Measurements from ENCODE around the gene PAPPA2. TPM values are rescaled to one million over a fixed set of nuclear protein-coding genes. Genes with fewer than 3 reads are reported as not detected.

Gene PAPPA2
- total RNA-seq, 1 experiment from 2014 or later, result not detected

DNA sequence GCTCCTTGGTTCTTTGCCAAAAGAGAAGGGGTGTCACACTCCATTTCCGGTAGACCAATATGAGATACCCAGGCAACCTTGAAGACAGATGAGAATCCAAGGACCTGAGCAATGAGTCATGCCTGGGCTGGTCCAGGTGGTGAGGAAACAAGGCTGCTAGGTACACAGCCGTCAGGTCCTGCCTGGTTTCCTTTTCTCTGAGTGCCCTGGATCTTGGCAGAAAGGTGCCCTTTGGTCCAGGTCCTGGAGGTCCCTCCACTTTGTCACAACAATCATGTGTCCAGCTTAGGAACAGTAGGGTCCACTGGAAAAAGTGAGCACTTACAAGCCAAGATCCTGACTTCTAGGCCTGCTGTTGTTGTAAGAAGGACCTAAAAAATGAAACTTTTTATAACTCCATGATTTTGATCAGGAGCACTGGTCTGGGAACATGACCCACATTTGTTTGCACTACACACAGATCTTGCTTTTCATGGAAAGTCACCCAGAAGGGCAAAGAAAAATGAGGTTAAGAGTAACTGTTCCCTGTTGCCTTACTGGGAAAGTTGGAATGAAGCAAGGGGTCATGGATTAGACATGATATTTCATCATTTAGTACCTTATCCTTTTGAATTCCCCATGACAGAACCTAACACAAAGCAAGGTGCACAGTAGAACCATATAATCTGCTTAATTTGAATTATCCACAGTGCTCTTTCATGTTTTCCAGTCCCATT lies 94.7 kb downstream of the PAPPA2 start:
- intact Hi-C loops (cut with micrococcal nuclease), result no loop called here
- H3K27me3 ChIP-seq (ENCODE audit: low read length), result peaks cover 30% of the 10 kb centered on the region
- BruUV-seq (replicated peaks), result no TSS peak
- no peak overlapping the region for H3K4me3 ChIP-seq (ENCODE audit: low read length)
- no peak overlapping the region for H3K27ac ChIP-seq (ENCODE audit: low read length)
- H3K36me3 ChIP-seq (ENCODE audit: low read depth, low read length), result no peaks in the 10 kb centered on the region
- TF ChIP-seq CTCF (conservative IDR thresholded peaks at IDR 0.05; ENCODE audit: low read depth, low read length), result no peak
- no peak for TF ChIP-seq EZH2phosphoT487 (IDR thresholded peaks at IDR 0.05; ENCODE audit: borderline replicate concordance, low read length)
- no peak for TF ChIP-seq EZH2 (IDR thresholded peaks at IDR 0.05; ENCODE audit: low read length, unreplicated experiment)
- H3K4me2 ChIP-seq (ENCODE audit: low read length), result no peak overlapping the region
- H3K9ac ChIP-seq (ENCODE audit: low read length), result no peak overlapping the region
- no peaks in the 10 kb centered on the region for H3K9me2 ChIP-seq (replicated peaks; ENCODE audit: low read length)
- ChIA-PET CTCF (no interaction called here), POLR2A (ENCODE audit: unreplicated experiment) (no interaction called here)
- no peaks in the 10 kb centered on the region for H3K9me3 ChIP-seq (ENCODE audit: low read length)
- no peaks in the 10 kb centered on the region for H4K20me1 ChIP-seq (ENCODE audit: low read length)
- H2AFZ ChIP-seq (ENCODE audit: low read length), result no peak overlapping the region
- no peak for ATAC-seq
- no peaks in the 10 kb centered on the region for H3K4me1 ChIP-seq (ENCODE audit: insufficient read depth, low read length)
- H3K79me2 ChIP-seq (ENCODE audit: low read length), result no peaks in the 10 kb centered on the region
- peak; percentile 13 for DNase-seq
- no peaks in the 10 kb centered on the region for H3F3A ChIP-seq (ENCODE audit: low read length, unreplicated experiment)

DNA sequence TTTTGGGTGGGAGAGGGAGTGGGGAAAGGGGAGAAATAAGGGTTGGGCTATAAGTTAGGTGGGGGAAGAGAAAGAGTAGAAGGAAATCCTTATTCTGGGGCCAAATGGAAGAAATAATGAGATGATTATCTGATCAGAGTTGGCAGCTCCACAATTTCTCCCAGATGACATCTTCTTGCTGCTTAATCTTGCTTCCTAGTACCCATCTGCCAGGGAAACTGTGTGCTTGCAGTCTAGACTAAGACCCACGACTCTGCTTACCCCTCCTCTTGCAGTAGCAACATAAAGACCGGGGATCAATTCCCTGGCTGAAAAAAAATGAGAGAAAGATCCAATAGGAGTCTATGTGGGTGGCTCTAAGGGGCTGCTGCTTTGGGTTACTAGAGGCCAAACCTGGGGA lies 95.6 kb downstream of the PAPPA2 start:
- no peaks in the 10 kb centered on the region for H3K4me1 ChIP-seq (ENCODE audit: insufficient read depth, low read length)
- peaks cover 25% of the 10 kb centered on the region for H3K27me3 ChIP-seq (ENCODE audit: low read length)
- no peaks in the 10 kb centered on the region for H3F3A ChIP-seq (ENCODE audit: low read length, unreplicated experiment)
- H3K79me2 ChIP-seq (ENCODE audit: low read length), result no peaks in the 10 kb centered on the region
- BruUV-seq (replicated peaks), result no TSS peak
- TF ChIP-seq EZH2 (IDR thresholded peaks at IDR 0.05; ENCODE audit: low read length, unreplicated experiment), result no peak
- no peak for TF ChIP-seq EZH2phosphoT487 (IDR thresholded peaks at IDR 0.05; ENCODE audit: borderline replicate concordance, low read length)
- H3K9me3 ChIP-seq (ENCODE audit: low read length), result no peaks in the 10 kb centered on the region
- H3K27ac ChIP-seq (ENCODE audit: low read length), result no peak overlapping the region
- DNase-seq (no peak), ATAC-seq (no peak)
- H4K20me1 ChIP-seq (ENCODE audit: low read length), result no peaks in the 10 kb centered on the region
- intact Hi-C loops (cut with micrococcal nuclease), result no loop called here
- no peak overlapping the region for H3K4me3 ChIP-seq (ENCODE audit: low read length)
- H2AFZ ChIP-seq (ENCODE audit: low read length), result no peak overlapping the region
- no peak overlapping the region for H3K9ac ChIP-seq (ENCODE audit: low read length)
- POLR2A ChIA-PET (ENCODE audit: unreplicated experiment), result no interaction called here
- CTCF ChIA-PET, result interaction anchor here (0.8 kb wide), 1 partner anchor 133 kb away, joined by 3 read pairs; no protein-coding TSS in a partner anchor
- H3K36me3 ChIP-seq (ENCODE audit: low read depth, low read length), result no peaks in the 10 kb centered on the region
- no peak overlapping the region for H3K4me2 ChIP-seq (ENCODE audit: low read length)
- H3K9me2 ChIP-seq (replicated peaks; ENCODE audit: low read length), result no peaks in the 10 kb centered on the region

GRCh38 chr1:176559474-176559873 lies 96.5 kb downstream of the PAPPA2 start:
- Histone ChIP-seq H3K27me3 (ENCODE audit: low read length) (peaks cover 16% of the 10 kb centered on the region), H3K9me2 (replicated peaks; ENCODE audit: low read length) (no peaks in the 10 kb centered on the region), H2AFZ (ENCODE audit: low read length) (no peak overlapping the region), H3K79me2 (ENCODE audit: low read length) (no peaks in the 10 kb centered on the region), H3K4me2 (ENCODE audit: low read length) (no peak overlapping the region), H3K9me3 (ENCODE audit: low read length) (no peaks in the 10 kb centered on the region), H3K9ac (ENCODE audit: low read length) (no peak overlapping the region), H3F3A (ENCODE audit: low read length, unreplicated experiment) (no peaks in the 10 kb centered on the region), H4K20me1 (ENCODE audit: low read length) (no peaks in the 10 kb centered on the region), H3K36me3 (ENCODE audit: low read depth, low read length) (no peaks in the 10 kb centered on the region), H3K4me1 (ENCODE audit: insufficient read depth, low read length) (no peaks in the 10 kb centered on the region), H3K4me3 (ENCODE audit: low read length) (no peak overlapping the region), H3K27ac (ENCODE audit: low read length) (no peak overlapping the region)
- intact Hi-C loops (cut with micrococcal nuclease), result no loop called here
- ATAC-seq (no peak), DNase-seq (no peak)
- TF ChIP-seq EZH2 (IDR thresholded peaks at IDR 0.05; ENCODE audit: low read length, unreplicated experiment) (no peak), EZH2phosphoT487 (IDR thresholded peaks at IDR 0.05; ENCODE audit: borderline replicate concordance, low read length) (no peak), CTCF (conservative IDR thresholded peaks at IDR 0.05; ENCODE audit: low read depth, low read length) (no peak)
- BruUV-seq (replicated peaks), result no TSS peak
- CTCF ChIA-PET, result interaction anchor here (0.5 to 0.6 kb wide), 2 partner anchors 98 to 253 kb away, joined by 3 read pairs; no protein-coding TSS in a partner anchor
- POLR2A ChIA-PET (ENCODE audit: unreplicated experiment), result no interaction called here
